Left ventricle myocardium inferior (tissue), 1 donor: ENCODE results near the gene C19orf18. TPM values are rescaled to one million over a fixed set of nuclear protein-coding genes. Genes with fewer than 3 reads are reported as not detected.

Source experiments
- DNase-seq: peaks from one replicate; pipeline ENCODE4 v3.0.0-alpha.2; 2020
- H3K27ac ChIP-seq: fragments of 200-600 bp; replicated peaks from 2 replicates; pipeline ENCODE4 v1.8.0; 2021
- H3K27me3 ChIP-seq: fragments of 200-600 bp; 2 replicates; pipeline ENCODE4 v1.8.0; 2021; ENCODE audit warnings: low read depth
- H3K36me3 ChIP-seq: fragments of 200-600 bp; 2 replicates; pipeline ENCODE4 v1.8.0; 2021
- H3K4me1 ChIP-seq: fragments of 200-600 bp; 2 replicates; pipeline ENCODE4 v1.8.0; 2021
- H3K4me3 ChIP-seq: fragments of 200-600 bp; 2 replicates; pipeline ENCODE4 v1.8.0; 2021; ENCODE audit warnings: mild to moderate bottlenecking, moderate library complexity
- H3K9me3 ChIP-seq: fragments of 200-600 bp; replicated peaks from 2 replicates; pipeline ENCODE4 v1.8.0; 2021
- CTCF ChIP-seq: fragments of 200-600 bp; IDR thresholded peaks from 2 replicates; pipeline ENCODE4 v1.8.0; 2021; ENCODE audit warnings: antibody characterized with exemption, mild to moderate bottlenecking, borderline replicate concordance
- intact Hi-C: fragments of 100-400 bp; cut with micrococcal nuclease; formaldehyde crosslinking; loops from one replicate; pipeline ENCODE4 v1.11.0; 2022
- long read RNA-seq: library from polyadenylated mRNA; unstranded; transcript quantifications from one replicate; pipeline ENCODE4 v2.0.0, GENCODE V29; 2021
- total RNA-seq: library from RNA; stranded (reverse); fragmentation: NEBNext Ultra II Directional; extraction: Animal tissue kit (Norgen Biotek cat#: 25700); gene quantifications from one replicate; pipeline ENCODE4 v1.2.1, GENCODE V29; 2021
- donor health status: DM: no; HTN: yes; CAD: no; lungs with severe emphysema.

The C19orf18 gene
- 2.1 TPM for total RNA-seq
- long read RNA-seq = 0 reads

- Histone ChIP-seq H3K4me1 (no peaks in the 10 kb centered on the region), H3K27me3 (no peaks in the 10 kb centered on the region), H3K36me3 (peaks cover 100% of the 10 kb centered on the region), H3K9me3 (peaks cover 100% of the 10 kb centered on the region), H3K27ac (no peak within 1 kb of the TSS), H3K4me3 (no peak within 1 kb of the TSS)
- intact Hi-C loops = no loop called here
- TF ChIP-seq CTCF = no peak
- DNase-seq = no peak
These were observed at the start of gene C19orf18 for GRCh38 chr19:57974434-57974833. TSS of gene C19orf18 (minus strand) at chr19:57974534. CDS start at chr19:57974432, 102 bp downstream.

- no peaks in the 10 kb centered on the region for H3K36me3 ChIP-seq
- peaks cover 13% of the 10 kb centered on the region for H3K27me3 ChIP-seq
- no peak overlapping the region for H3K4me3 ChIP-seq
- peaks cover 6% of the 10 kb centered on the region for H3K4me1 ChIP-seq
- DNase-seq = no peak
- intact Hi-C loops = no loop called here
- TF ChIP-seq CTCF = no peak
- H3K9me3 ChIP-seq = peaks cover 10% of the 10 kb centered on the region
- H3K27ac ChIP-seq = no peak overlapping the region
These were observed 47.9 kb upstream of the C19orf18 start for GRCh38 chr19:58022283-58022660.

DNA sequence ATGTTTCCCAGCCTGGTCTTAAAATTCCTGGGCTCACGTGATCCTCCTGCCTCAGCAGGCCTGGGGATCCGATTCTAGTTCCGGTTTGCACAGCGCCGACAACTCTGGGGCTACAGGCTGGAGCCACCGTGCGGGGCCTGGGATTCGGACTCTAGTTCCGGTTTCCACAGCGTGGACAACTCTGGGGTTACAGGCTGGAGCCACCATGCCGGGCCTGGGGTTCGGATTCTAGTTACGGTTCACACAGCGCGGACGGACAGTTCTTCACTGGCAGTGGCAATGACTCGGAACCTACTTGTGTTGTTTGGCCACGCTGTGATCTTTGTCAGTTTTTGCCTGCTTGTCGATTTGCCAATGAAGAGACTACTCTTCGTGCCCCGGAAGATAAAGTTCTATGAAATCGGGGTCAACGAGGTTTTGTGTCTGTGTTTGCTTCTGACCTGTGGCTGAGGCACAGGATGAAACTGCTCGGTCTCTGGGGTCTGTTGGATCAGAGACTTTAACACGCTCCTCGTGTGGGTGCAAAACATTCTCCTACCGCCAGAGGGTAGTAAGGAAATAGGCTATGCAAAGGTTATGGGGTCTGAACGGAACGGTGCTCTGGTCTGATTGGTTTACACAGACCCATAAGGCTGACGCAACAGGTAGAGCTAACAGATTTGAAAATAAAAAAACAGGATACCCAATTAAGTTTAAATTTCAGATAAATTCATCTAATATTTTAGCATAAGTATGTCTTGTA, 47.4 kb upstream of the C19orf18 start:
- DNase-seq = no peak
- H3K36me3 ChIP-seq = no peaks in the 10 kb centered on the region
- TF ChIP-seq CTCF = peak; percentile 86

DNA sequence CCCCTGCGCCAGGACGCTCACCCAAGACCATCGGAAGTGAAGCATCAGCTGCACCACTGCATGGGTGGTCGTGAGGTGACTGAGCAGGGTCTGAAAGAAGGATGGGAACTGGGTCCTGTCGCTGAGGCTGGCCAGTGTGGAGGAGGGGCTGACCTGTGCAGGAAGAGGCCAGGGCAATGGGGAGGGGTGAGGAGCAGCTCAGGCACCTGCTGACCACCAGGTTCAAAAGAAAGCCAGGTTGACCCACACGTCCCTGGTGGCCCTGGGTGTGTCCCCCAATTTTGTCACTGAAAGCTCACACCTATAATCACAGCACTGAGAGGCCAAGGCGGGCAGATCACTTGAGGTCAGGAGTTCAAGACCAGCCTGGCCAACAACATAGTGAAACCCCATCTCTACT, 45.8 kb upstream of the C19orf18 start:
- H3K36me3 ChIP-seq = no peaks in the 10 kb centered on the region
- no peak for DNase-seq
- H3K4me3 ChIP-seq = no peak overlapping the region
- TF ChIP-seq CTCF = no peak
- H3K4me1 ChIP-seq = peaks cover 6% of the 10 kb centered on the region
- no peak overlapping the region for H3K27ac ChIP-seq
- H3K27me3 ChIP-seq = peaks cover 13% of the 10 kb centered on the region
- intact Hi-C loops = loop anchor here (2.0 kb wide), 1 partner anchor 137 kb away; no protein-coding TSS in a partner anchor
- peaks cover 9% of the 10 kb centered on the region for H3K9me3 ChIP-seq

More for the DNA sequence above, 47.4 kb upstream of the C19orf18 start:
- no peak overlapping the region for H3K27ac ChIP-seq
- peaks cover 13% of the 10 kb centered on the region for H3K27me3 ChIP-seq
- intact Hi-C loops = loop anchor here (2.0 kb wide), 1 partner anchor 135 kb away; no protein-coding TSS in a partner anchor
- no peak overlapping the region for H3K4me3 ChIP-seq
- peaks cover 10% of the 10 kb centered on the region for H3K9me3 ChIP-seq
- H3K4me1 ChIP-seq = peaks cover 6% of the 10 kb centered on the region

GRCh38 chr19:58014141-58014540, 39.8 kb upstream of the C19orf18 start:
- Histone ChIP-seq H3K4me1 (peaks cover 11% of the 10 kb centered on the region), H3K27ac (no peak overlapping the region), H3K4me3 (no peak overlapping the region), H3K9me3 (peaks cover 48% of the 10 kb centered on the region), H3K36me3 (no peaks in the 10 kb centered on the region), H3K27me3 (peaks cover 3% of the 10 kb centered on the region)
- no peak for DNase-seq
- intact Hi-C loops = no loop called here
- TF ChIP-seq CTCF = no peak
